ENCODE data around the gene LIPF. TPM values are rescaled to one million over a fixed set of nuclear protein-coding genes. Genes with fewer than 3 reads are reported as not detected.

Gene LIPF
- total RNA-seq, 4 donors from 2014 or later = not detected

DNA sequence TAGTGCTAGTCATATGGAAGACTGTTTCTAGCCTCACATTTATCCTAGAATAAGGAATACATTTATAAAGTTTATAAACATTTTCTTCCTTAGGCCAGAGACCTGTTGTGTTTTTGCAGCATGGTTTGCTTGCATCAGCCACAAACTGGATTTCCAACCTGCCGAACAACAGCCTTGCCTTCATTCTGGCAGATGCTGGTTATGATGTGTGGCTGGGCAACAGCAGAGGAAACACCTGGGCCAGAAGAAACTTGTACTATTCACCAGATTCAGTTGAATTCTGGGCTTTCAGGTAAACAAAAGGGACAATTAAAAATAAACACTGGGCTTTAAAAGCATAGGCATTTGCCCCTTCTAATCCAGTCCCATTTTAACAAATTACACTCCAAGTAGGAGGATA lies 4.2 kb downstream of the LIPF start:
- Histone ChIP-seq H3K9me3 (no peaks in the 10 kb centered on the region), H3K4me3 (no peak overlapping the region), H3K27me3 (no peaks in the 10 kb centered on the region), H3K4me1 (no peaks in the 10 kb centered on the region), H3K36me3 (no peaks in the 10 kb centered on the region), H3K27ac (replicated peaks in 1 of 4) (no peak overlapping the region)
- WGBS = 75% methylated on average over 1 of the region's 1 CpG
- DNase-seq (ENCODE audit: extremely low spot score) = no peak
- TF ChIP-seq POLR2AphosphoS5 (IDR thresholded peaks at IDR 0.05) = no peak
- TF ChIP-seq EP300 (IDR thresholded peaks at IDR 0.05) = no peak
- TF ChIP-seq, protein P1, sequence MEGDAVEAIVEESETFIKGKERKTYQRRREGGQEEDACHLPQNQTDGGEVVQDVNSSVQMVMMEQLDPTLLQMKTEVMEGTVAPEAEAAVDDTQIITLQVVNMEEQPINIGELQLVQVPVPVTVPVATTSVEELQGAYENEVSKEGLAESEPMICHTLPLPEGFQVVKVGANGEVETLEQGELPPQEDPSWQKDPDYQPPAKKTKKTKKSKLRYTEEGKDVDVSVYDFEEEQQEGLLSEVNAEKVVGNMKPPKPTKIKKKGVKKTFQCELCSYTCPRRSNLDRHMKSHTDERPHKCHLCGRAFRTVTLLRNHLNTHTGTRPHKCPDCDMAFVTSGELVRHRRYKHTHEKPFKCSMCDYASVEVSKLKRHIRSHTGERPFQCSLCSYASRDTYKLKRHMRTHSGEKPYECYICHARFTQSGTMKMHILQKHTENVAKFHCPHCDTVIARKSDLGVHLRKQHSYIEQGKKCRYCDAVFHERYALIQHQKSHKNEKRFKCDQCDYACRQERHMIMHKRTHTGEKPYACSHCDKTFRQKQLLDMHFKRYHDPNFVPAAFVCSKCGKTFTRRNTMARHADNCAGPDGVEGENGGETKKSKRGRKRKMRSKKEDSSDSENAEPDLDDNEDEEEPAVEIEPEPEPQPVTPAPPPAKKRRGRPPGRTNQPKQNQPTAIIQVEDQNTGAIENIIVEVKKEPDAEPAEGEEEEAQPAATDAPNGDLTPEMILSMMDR (IDR thresholded peaks at IDR 0.05) = no peak
- no peak for TF ChIP-seq POLR2A (IDR thresholded peaks at IDR 0.05; ENCODE audit: low read depth)
- intact Hi-C loops (cut with DNase I) = no loop called here

DNA sequence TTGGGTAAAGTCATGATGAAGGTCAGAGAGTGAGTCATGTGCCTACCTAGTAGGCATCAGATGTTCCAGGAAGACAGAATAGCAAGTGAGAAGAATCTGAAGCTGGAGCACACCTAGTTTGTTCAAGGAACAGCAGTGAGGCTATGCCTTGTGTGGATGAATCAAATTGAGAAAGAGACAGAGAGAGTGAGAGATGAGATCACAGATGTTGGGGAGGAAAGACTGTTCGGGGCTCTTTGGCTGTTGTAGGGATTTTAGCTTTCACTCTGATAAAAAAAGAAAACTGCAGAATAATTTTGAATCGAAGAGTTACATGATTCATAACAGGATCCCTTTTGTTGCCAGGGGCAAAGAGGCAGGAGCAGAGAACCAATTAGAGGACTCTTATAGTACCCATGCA lies 6.3 kb downstream of the LIPF start:
- WGBS = 98% methylated on average over 2 of the region's 2 CpGs
- no peaks in the 10 kb centered on the region for H3K36me3 ChIP-seq

DNA sequence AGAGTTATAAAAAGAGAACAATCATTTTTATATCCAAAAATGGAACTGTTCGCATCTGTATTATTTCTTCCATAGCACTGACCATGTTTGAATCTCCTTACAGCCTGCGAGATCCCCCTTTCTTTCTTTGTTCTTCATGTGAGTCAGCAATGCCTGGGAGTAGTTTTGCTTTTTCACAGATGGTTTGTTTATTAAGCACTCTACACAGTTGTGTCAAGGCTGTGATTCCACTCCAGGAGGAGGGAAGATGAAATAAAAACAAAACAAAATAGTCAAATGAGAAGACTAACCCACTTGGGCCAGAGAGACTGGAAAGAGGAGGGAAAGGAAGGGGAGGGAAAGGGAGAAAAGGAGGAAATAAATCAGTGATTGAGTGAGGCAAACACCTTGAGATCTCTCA lies 7.8 kb downstream of the LIPF start:
- 80% methylated on average over 2 of the region's 2 CpGs for WGBS
- DNase-seq (ENCODE audit: extremely low spot score) = no peak
- Histone ChIP-seq H3K27me3 (no peaks in the 10 kb centered on the region), H3K36me3 (no peaks in the 10 kb centered on the region), H3K9me3 (no peaks in the 10 kb centered on the region), H3K27ac (replicated peaks in 1 of 4) (no peak overlapping the region), H3K4me3 (no peak overlapping the region), H3K4me1 (no peaks in the 10 kb centered on the region)
- TF ChIP-seq POLR2AphosphoS5 (IDR thresholded peaks at IDR 0.05) = no peak
- TF ChIP-seq, protein P1 (IDR thresholded peaks at IDR 0.05) = no peak
- no peak for TF ChIP-seq POLR2A (IDR thresholded peaks at IDR 0.05; ENCODE audit: low read depth)
- TF ChIP-seq EP300 (IDR thresholded peaks at IDR 0.05) = no peak
- intact Hi-C loops (cut with DNase I) = no loop called here

More for the DNA sequence above, 6.3 kb downstream of the LIPF start:
- DNase-seq (ENCODE audit: extremely low spot score) = no peak
- Histone ChIP-seq H3K4me3 (no peak overlapping the region), H3K9me3 (no peaks in the 10 kb centered on the region), H3K4me1 (no peaks in the 10 kb centered on the region), H3K27me3 (no peaks in the 10 kb centered on the region), H3K27ac (replicated peaks in 1 of 4) (no peak overlapping the region)
- TF ChIP-seq POLR2A (IDR thresholded peaks at IDR 0.05; ENCODE audit: low read depth) (no peak), POLR2AphosphoS5 (IDR thresholded peaks at IDR 0.05) (no peak), EP300 (IDR thresholded peaks at IDR 0.05) (no peak)
- TF ChIP-seq, protein P1 (IDR thresholded peaks at IDR 0.05) = no peak
- intact Hi-C loops (cut with DNase I) = no loop called here

DNA sequence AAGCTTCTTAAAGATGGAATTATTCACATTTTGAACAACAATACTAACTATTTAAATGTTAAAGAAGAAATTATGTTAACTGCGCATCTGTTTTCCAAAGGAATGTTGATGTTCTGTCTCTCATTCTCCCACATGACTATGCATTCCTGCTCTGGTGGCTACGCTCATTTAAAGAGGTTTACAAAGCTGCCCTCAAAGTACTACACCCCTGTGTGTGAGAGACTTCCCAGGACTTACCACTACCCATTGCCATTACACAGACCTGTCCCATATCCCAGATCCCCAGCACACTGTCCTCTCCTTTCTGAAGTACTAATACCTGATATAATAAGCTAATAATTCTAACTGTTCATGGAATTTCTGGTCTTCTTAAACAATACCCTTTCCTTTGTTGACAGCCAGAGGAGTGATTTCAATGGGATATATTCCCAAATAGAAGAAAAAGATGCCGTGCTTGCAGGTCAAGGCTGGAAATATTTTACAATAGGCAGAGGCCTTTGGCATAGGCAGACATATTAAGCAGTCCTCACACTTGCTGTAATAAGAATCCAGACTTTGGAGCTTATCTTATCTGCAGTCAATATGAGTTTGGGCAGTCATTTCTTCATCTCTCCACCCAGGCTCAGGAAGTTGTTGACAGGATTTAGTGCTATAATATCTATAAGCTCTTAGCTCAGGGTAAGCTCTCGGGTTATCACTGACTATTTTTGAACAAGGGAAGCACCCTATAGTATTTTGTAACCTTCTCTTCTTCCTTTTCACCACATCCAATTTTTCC lies 12.2 kb downstream of the LIPF start:
- 62% methylated on average over 4 of the region's 4 CpGs for WGBS

DNA sequence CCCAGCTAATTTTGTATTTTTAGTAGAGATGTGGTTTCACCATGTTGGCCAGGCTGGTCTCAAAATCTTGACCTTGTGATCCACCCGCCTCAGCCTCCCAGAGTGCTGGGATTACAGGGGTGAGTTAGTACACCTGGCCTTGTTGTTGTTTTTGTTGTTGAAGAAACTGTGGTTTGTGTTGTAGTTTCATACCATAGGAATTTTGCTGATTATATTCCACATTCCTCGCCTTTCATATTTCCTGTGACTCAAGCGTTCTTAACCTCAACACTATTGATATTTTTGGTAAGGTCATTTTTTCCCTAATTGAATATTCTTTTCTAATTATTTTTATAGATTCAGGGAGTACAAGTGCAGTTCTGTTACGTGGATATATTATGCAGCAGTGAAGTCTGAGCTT lies 16.7 kb downstream of the LIPF start:
- H3K4me3 ChIP-seq = no peak overlapping the region
- no peak for TF ChIP-seq EP300 (IDR thresholded peaks at IDR 0.05)
- no peaks in the 10 kb centered on the region for H3K4me1 ChIP-seq
- no peak for DNase-seq (ENCODE audit: extremely low spot score)
- no peaks in the 10 kb centered on the region for H3K36me3 ChIP-seq
- 93% methylated on average over 4 of the region's 4 CpGs for WGBS
- intact Hi-C loops (cut with DNase I) = no loop called here
- no peaks in the 10 kb centered on the region for H3K9me3 ChIP-seq
- peaks cover 0 to 8% (median 0%) of the 10 kb centered on the region in 4 donors for H3K27me3 ChIP-seq
- H3K27ac ChIP-seq (replicated peaks in 1 of 4) = no peak overlapping the region

More for the DNA sequence above, 12.2 kb downstream of the LIPF start:
- H3K36me3 ChIP-seq = no peaks in the 10 kb centered on the region
- no peak for TF ChIP-seq POLR2AphosphoS5 (IDR thresholded peaks at IDR 0.05)
- no peaks in the 10 kb centered on the region for H3K4me1 ChIP-seq
- no peaks in the 10 kb centered on the region for H3K9me3 ChIP-seq
- H3K27me3 ChIP-seq = no peaks in the 10 kb centered on the region
- H3K4me3 ChIP-seq = no peak overlapping the region
- DNase-seq (ENCODE audit: extremely low spot score) = no peak
- intact Hi-C loops (cut with DNase I) = no loop called here
- H3K27ac ChIP-seq (replicated peaks in 1 of 4) = no peak overlapping the region

DNA sequence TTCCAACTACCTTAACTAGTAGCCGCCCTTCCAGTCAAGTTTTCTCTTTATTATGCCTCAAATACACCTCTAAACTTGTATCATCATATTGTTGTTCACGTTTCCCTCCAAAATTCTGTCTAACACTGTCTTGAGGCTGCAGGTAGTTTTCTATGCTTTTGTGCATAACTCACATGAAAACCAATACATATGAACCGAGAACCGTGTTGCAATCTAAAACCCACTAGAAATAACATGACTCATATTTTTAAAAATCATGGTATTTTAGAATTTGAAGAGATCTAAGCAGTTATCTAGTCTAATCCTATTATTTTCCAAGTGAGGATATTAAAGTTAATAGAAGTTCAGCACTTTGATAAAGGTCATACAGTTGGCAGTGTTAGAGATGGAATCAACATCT lies 18.2 kb downstream of the LIPF start:
- no peak overlapping the region for H3K4me3 ChIP-seq
- 89% methylated on average over 4 of the region's 4 CpGs for WGBS
- no peaks in the 10 kb centered on the region for H3K4me1 ChIP-seq
- no peaks in the 10 kb centered on the region for H3K9me3 ChIP-seq
- peaks cover 0 to 8% (median 0%) of the 10 kb centered on the region in 4 donors for H3K27me3 ChIP-seq
- no peak for TF ChIP-seq POLR2AphosphoS5 (IDR thresholded peaks at IDR 0.05)
- TF ChIP-seq EP300 (IDR thresholded peaks at IDR 0.05) = no peak
- no peaks in the 10 kb centered on the region for H3K36me3 ChIP-seq
- DNase-seq (ENCODE audit: extremely low spot score) = no peak
- intact Hi-C loops (cut with DNase I) = no loop called here
- H3K27ac ChIP-seq (replicated peaks in 1 of 4) = no peak overlapping the region

Measured in esophagus muscularis mucosa (tissue), 4 donors.